MM.1S (cell line): ENCODE measurements around the gene MED27.

ENCODE experiments used
- CTCF ChIP-seq: fragments of 300-600 bp; sonication (generic); IDR thresholded peaks from 2 replicates; pipeline ENCODE4 v1.5.1; 2016; ENCODE audit warnings: antibody characterized with exemption, low read length, mixed read lengths
- EZH2 ChIP-seq: fragments of 300-600 bp; sonication (generic); optimal IDR thresholded peaks from 2 replicates; pipeline ENCODE3; 2017; ENCODE audit warnings: low read depth, mild to moderate bottlenecking, antibody characterized with exemption, low read length, mixed read lengths

- no peak for TF ChIP-seq CTCF
- no peak for TF ChIP-seq EZH2
Observed at GRCh38 chr9:132003319-132003704, 76.4 kb downstream of the MED27 start.
